Fibroblast of lung (primary cell): ENCODE measurements around the gene ATP9B.

Source experiments
- EZH2 ChIP-seq: IDR thresholded peaks from 2 replicates; pipeline ENCODE4 v1.5.1; 2012; ENCODE audit warnings: low read length, control low read depth, mild to moderate bottlenecking; ENCODE audit errors: missing control alignments
- TF ChIP-seq, protein P1 (sequence below), 2 donors: IDR thresholded peaks in 1 of 2; conservative IDR thresholded peaks in 1 of 2; 1 replicate in 1 of 2; 2 replicates in 1 of 2; pipeline ENCODE4 v1.5.1; 2011 to 2012; ENCODE audit warnings: low read length in 2 of 2, control low read depth in 1 of 2, inconsistent platforms in 1 of 2, low read depth in 1 of 2, mild to moderate bottlenecking in 1 of 2

GRCh38 chr18:79416677-79417052 lies 347.5 kb downstream of the ATP9B start:
- TF ChIP-seq, protein P1, sequence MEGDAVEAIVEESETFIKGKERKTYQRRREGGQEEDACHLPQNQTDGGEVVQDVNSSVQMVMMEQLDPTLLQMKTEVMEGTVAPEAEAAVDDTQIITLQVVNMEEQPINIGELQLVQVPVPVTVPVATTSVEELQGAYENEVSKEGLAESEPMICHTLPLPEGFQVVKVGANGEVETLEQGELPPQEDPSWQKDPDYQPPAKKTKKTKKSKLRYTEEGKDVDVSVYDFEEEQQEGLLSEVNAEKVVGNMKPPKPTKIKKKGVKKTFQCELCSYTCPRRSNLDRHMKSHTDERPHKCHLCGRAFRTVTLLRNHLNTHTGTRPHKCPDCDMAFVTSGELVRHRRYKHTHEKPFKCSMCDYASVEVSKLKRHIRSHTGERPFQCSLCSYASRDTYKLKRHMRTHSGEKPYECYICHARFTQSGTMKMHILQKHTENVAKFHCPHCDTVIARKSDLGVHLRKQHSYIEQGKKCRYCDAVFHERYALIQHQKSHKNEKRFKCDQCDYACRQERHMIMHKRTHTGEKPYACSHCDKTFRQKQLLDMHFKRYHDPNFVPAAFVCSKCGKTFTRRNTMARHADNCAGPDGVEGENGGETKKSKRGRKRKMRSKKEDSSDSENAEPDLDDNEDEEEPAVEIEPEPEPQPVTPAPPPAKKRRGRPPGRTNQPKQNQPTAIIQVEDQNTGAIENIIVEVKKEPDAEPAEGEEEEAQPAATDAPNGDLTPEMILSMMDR (conservative IDR thresholded peaks at IDR 0.05 in 1 of 2, IDR thresholded peaks at IDR 0.05 in 1 of 2; ENCODE audit: low read depth in 1 of 2, low read length in 2 of 2), result no peak
- no peak for TF ChIP-seq EZH2
